Measurements from ENCODE around the gene RPL18A. TPM values are rescaled to one million over a fixed set of nuclear protein-coding genes. Genes with fewer than 3 reads are reported as not detected.

Gene RPL18A
- total and polyA plus RNA-seq, 2 experiments from 2014 or later: 1,314 to 2,829 TPM

GRCh38 chr19:17846146-17846545, 13.6 kb upstream of the RPL18A start:
- Histone ChIP-seq H3K4me2 (no peak overlapping the region), H3K9me2 (ENCODE audit: insufficient read depth) (no peaks in the 10 kb centered on the region), H2AFZ (no peak overlapping the region), H3K27me3 (ENCODE audit: insufficient read depth) (peaks cover 7% of the 10 kb centered on the region; the same call in 1 of the 2 replicates), H3K27ac (ENCODE audit: low read depth) (no peak overlapping the region), H4K20me1 (replicated peaks; ENCODE audit: insufficient read depth) (no peaks in the 10 kb centered on the region), H3K79me2 (replicated peaks; ENCODE audit: insufficient read depth) (no peaks in the 10 kb centered on the region), H3K4me3 (no peak overlapping the region), H3K36me3 (ENCODE audit: insufficient read depth) (no peaks in the 10 kb centered on the region), H3F3A (replicated peaks; ENCODE audit: low read depth) (0 out of 2 replicates have a peak, but pooled peaks cover 5% of the 10 kb centered on the region), H3K4me1 (ENCODE audit: insufficient read depth) (peaks cover 6% of the 10 kb centered on the region; the same call in 1 of the 2 replicates)
- no peaks in the 10 kb centered on the region; the same call in 2 of the 3 replicates for H3K9me3 Mint-ChIP-seq
- TF ChIP-seq ZNF114 (CRISPR knock-in tag; IDR thresholded peaks at IDR 0.05) (no peak), REST (IDR thresholded peaks at IDR 0.05; ENCODE audit: unreplicated experiment) (no peak)
- DNase-seq (ENCODE audit: low spot score) (no peak), ATAC-seq (no peak)
- peaks cover 28% of the 10 kb centered on the region for H3K27me3 Mint-ChIP-seq (ENCODE audit: insufficient read depth, low read depth, poor library complexity)
- H3K27ac Mint-ChIP-seq: no peak overlapping the region
- peaks cover 4% of the 10 kb centered on the region for H3K4me1 Mint-ChIP-seq
- no peaks in the 10 kb centered on the region for H3K36me3 Mint-ChIP-seq (ENCODE audit: low read depth)
- H3K4me3 Mint-ChIP-seq: no peak overlapping the region

- H3K36me3 ChIP-seq (ENCODE audit: insufficient read depth): no peaks in the 10 kb centered on the region
- H3K27ac ChIP-seq (ENCODE audit: low read depth): no peak within 1 kb of the TSS
- peak within 1 kb of the TSS; percentile 83 for H3K4me2 ChIP-seq
- Mint-ChIP-seq H3K9me3 (no peaks in the 10 kb centered on the region; the same call in 2 of the 3 replicates), H3K27ac (no peak within 1 kb of the TSS), H3K4me1 (peaks cover 4% of the 10 kb centered on the region), H3K36me3 (ENCODE audit: low read depth) (no peaks in the 10 kb centered on the region), H3K4me3 (peak within 1 kb of the TSS; percentile 54; the same call in 2 of the 3 replicates), H3K27me3 (ENCODE audit: insufficient read depth, low read depth, poor library complexity) (peaks cover 19% of the 10 kb centered on the region)
- peaks cover 6% of the 10 kb centered on the region; the same call in 1 of the 2 replicates for H3K4me1 ChIP-seq (ENCODE audit: insufficient read depth)
- peaks cover 7% of the 10 kb centered on the region; the same call in 1 of the 2 replicates for H3K27me3 ChIP-seq (ENCODE audit: insufficient read depth)
- H4K20me1 ChIP-seq (replicated peaks; ENCODE audit: insufficient read depth): no peaks in the 10 kb centered on the region
- DNase-seq (ENCODE audit: low spot score) (peak; percentile 94), ATAC-seq (peak; percentile 84)
- no peaks in the 10 kb centered on the region for H3K79me2 ChIP-seq (replicated peaks; ENCODE audit: insufficient read depth)
- peak within 1 kb of the TSS; percentile 59 for H3K4me3 ChIP-seq
- peak within 1 kb of the TSS; percentile 94 for H2AFZ ChIP-seq
- H3K9me2 ChIP-seq (ENCODE audit: insufficient read depth): no peaks in the 10 kb centered on the region
- 0 out of 2 replicates have a peak, but pooled peaks cover 5% of the 10 kb centered on the region for H3F3A ChIP-seq (replicated peaks; ENCODE audit: low read depth)
- TF ChIP-seq EZH2 (IDR thresholded peaks at IDR 0.05; ENCODE audit: low read depth, unreplicated experiment) (no peak), STAT1 (IDR thresholded peaks at IDR 0.05; ENCODE audit: unreplicated experiment) (no peak), ZNF114 (CRISPR knock-in tag; IDR thresholded peaks at IDR 0.05) (no peak), EZH2phosphoT487 (IDR thresholded peaks at IDR 0.05; ENCODE audit: unreplicated experiment) (no peak), POLR2AphosphoS5 (IDR thresholded peaks at IDR 0.05; ENCODE audit: low read depth) (peak; percentile 75)
Measured at GRCh38 chr19:17847538-17848366, 12.0 kb upstream of the RPL18A start, which contains the start of gene JAK3. JAK3 (minus strand) TSS chr19:17847982; CDS start chr19:17844417, 3,565 bp downstream.

All from GM23338 (cell line).